ENCODE measurements around the gene NMNAT2. TPM values are rescaled to one million over a fixed set of nuclear protein-coding genes. Genes with fewer than 3 reads are reported as not detected.

Gene NMNAT2
- total and polyA plus RNA-seq, 2 of the 4 experiments (the other 2 are of a cell fraction): 0.36 to 2.4 TPM

DNA sequence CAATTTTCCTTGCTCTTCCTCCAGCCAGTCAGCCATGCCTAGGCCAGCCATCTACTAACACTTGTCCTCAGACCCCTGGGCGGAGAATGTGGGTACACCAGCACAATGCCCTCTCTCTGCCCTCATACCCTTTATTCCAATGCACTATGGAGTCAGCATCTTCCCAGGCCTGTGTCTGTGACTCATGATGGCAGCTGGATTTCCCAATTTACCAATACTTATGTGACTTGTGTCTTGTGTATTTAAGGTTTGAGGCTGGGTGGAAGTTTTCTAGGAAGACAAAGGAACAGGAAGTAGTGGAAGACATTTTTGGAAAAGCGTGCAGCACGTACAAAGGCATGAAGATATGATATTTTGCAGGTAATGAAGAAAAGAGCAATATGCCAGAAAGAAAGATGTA lies 114.3 kb downstream of the NMNAT2 start:
- intact Hi-C loops (cut with micrococcal nuclease): no loop called here
- no peak overlapping the region for H3K14ac ChIP-seq (replicated peaks; ENCODE audit: low read depth, low read length)
- H3K27ac ChIP-seq (ENCODE audit: insufficient read depth, low read length): no peak overlapping the region
- no peak overlapping the region for H4K8ac ChIP-seq (ENCODE audit: low read depth in 2 of 2, low read length in 2 of 2)
- no peak overlapping the region for H3K9ac ChIP-seq (ENCODE audit: low read depth, low read length)
- no peak overlapping the region for H3K4ac ChIP-seq (ENCODE audit: low read depth, low read length)
- no peak overlapping the region for H2BK20ac ChIP-seq (ENCODE audit: low read depth, low read length)
- 0 out of 2 replicates have a peak, but pooled peaks have one; percentile 32 for ATAC-seq (ENCODE audit: low read depth)
- TF ChIP-seq FOS (IDR thresholded peaks at IDR 0.05; ENCODE audit: low read depth, low read length) (0 out of 2 replicates have a peak, but pooled peaks have one; percentile 22), NFE2L2 (IDR thresholded peaks at IDR 0.05; ENCODE audit: low read depth, low read length) (no peak), CEBPB (IDR thresholded peaks at IDR 0.05; ENCODE audit: low read depth, low read length) (peak; percentile 66; the same call in 1 of the 2 replicates)
- ChIA-PET CTCF (no interaction called here), POLR2A (ENCODE audit: unreplicated experiment) (no interaction called here)
- in situ Hi-C loops (cut with MboI; ENCODE audit: low sequenced_read_pairs): no loop called here
- dilution Hi-C loops (cut with HindIII; ENCODE audit: low sequenced_read_pairs, unreplicated experiment): no loop called here
- H3K4me1 ChIP-seq (ENCODE audit: control insufficient read depth, insufficient read depth, low read length): 0 out of 2 replicates have a peak, but pooled peaks cover 2% of the 10 kb centered on the region
- no peak overlapping the region for H3K23ac ChIP-seq (ENCODE audit: low read depth, low read length)
- no peak overlapping the region for H4K91ac ChIP-seq (ENCODE audit: insufficient read depth, low read depth, low read length)
- peaks cover 8% of the 10 kb centered on the region for H3K9me1 ChIP-seq (ENCODE audit: insufficient read depth, low read length)
- no peak overlapping the region for H2AK9ac ChIP-seq (replicated peaks; ENCODE audit: low read depth, low read length, poor library complexity)
- no peak overlapping the region for H2BK120ac ChIP-seq (ENCODE audit: low read depth, low read length)
- no peak overlapping the region for H3K4me2 ChIP-seq (ENCODE audit: low read depth, low read length)
- 90% methylated on average over 3 of the region's 3 CpGs; no CpG with 5 or more reads in 1 of the 2 experiments for WGBS, 2 experiments (ENCODE audit: extremely low coverage in 2 of 2, insufficient read length in 1 of 2)
- no peaks in the 10 kb centered on the region for H4K20me1 ChIP-seq (ENCODE audit: insufficient read depth, low read length)
- no peaks in the 10 kb centered on the region for H3K36me3 ChIP-seq (ENCODE audit: control insufficient read depth, insufficient read depth, low read length)
- H2AK5ac ChIP-seq (ENCODE audit: low read depth, low read length): 0 out of 2 replicates have a peak overlapping the region, but pooled peaks have one; percentile 0
- peak; percentile 58 for DNase-seq
- H3K9me3 ChIP-seq (ENCODE audit: control insufficient read depth, insufficient read depth, low read length): no peaks in the 10 kb centered on the region
- H3K27me3 ChIP-seq (ENCODE audit: control insufficient read depth, insufficient read depth, low read length): no peaks in the 10 kb centered on the region
- no peak overlapping the region for H3K18ac ChIP-seq (ENCODE audit: low read depth, low read length)
- no peak overlapping the region for H3K4me3 ChIP-seq (ENCODE audit: insufficient read depth, low read depth, low read length)
- H2BK5ac ChIP-seq (ENCODE audit: low read depth, low read length, poor library complexity, severe bottlenecking): no peak overlapping the region
- no peak overlapping the region for H2AFZ ChIP-seq (replicated peaks; ENCODE audit: low read length, poor library complexity)
- H4K5ac ChIP-seq (ENCODE audit: low read depth, low read length): no peak overlapping the region
- no TSS peak for BruUV-seq (replicated peaks)
- 0 out of 3 replicates have a peak overlapping the region, but pooled peaks have one; percentile 50 for H2BK15ac ChIP-seq (ENCODE audit: low read depth, low read length)
- no peak overlapping the region for H3K56ac ChIP-seq (ENCODE audit: extremely low read depth, insufficient read depth, low read length)
- H3K79me1 ChIP-seq (ENCODE audit: low read depth in 1 of 2, low read length in 2 of 2): no peaks in the 10 kb centered on the region

All from IMR-90 (cell line).